K562 treated with DMSO at 1 percent for 48 hours (cell line): ENCODE results near the gene RHOBTB3. TPM values are rescaled to one million over a fixed set of nuclear protein-coding genes. Genes with fewer than 3 reads are reported as not detected.

Source experiments
- total RNA-seq: library from RNA; unstranded; fragments of 300-600 nt; gene quantifications from 2 replicates; pipeline ENCODE4 v1.2.3, GENCODE V29; 2022; ENCODE audit warnings: low replicate concordance; ENCODE audit errors: extremely low read depth

The RHOBTB3 gene
- 1,301 TPM in 1 of 2 replicates, not detected in the other for total RNA-seq

DNA sequence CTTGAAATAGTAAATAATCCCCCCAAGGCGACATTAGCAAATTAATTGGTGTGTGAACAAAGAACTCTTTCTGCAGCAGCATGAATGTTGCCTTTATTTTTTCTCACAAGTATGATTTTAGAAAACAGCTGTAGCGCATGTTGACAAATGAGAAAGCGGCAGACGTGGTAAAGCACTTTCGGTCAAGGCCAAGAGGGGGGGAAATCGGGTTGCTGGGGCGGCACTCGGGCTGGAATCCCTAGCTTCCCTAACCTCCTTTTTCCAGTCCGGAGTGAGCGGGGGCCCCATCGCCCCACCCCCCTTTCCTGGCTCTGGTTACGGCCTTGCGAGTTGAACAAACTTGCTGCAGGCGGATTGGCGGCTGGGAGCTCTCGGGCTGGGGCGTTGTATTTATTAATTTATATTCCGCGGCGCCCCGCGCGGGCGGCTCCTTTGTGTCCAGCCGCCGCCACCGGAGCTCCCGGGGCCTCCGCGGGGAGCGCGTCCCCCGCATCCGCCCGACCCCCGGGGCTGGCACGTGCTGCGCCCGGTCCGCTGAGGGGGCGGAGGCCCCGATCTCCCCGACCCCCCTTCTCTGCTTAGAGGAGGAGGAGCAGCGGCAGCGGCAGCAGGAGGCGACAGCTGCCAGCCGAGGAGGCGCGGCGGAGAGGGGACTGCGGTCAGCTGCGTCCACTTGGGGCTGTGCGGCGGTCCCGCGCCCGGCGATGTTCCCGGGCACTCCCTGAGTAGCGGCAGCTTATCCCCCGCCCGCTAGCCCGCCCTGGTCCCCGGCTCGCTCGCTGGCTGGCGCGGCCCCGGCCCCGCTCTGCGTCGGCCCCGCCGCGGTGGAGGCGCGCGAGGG is at the start of gene RHOBTB3:
RHOBTB3 (plus strand) TSS at position 607 of the 841 bp plus-strand sequence. CDS start 347 bp downstream, outside the sequence.

GRCh38 chr5:95682891-95683290 is 48.2 kb upstream of the RHOBTB3 start, which contains the start of gene SPATA9:
TSS of gene SPATA9 (minus strand) at chr5:95682991. CDS start at chr5:95682854, 137 bp downstream.

GRCh38 chr5:95822542-95823181 is 91.5 kb downstream of the RHOBTB3 start, which contains the start of gene GLRX:
TSS of gene GLRX (minus strand) at chr5:95822726. CDS start at chr5:95822662, 64 bp downstream.

Other genes with a start within 250 kb of the RHOBTB3 start
- not detected in 2 replicates for gene SKIC3, start 176.4 kb upstream of the RHOBTB3 start, total RNA-seq
- gene ARSK, start 176.2 kb upstream of the RHOBTB3 start, total RNA-seq, result not detected in 2 replicates
- not detected in 2 replicates for gene GPR150, start 111.2 kb upstream of the RHOBTB3 start, total RNA-seq
- gene RFESD, start 84.6 kb upstream of the RHOBTB3 start, total RNA-seq, result not detected in 2 replicates
- gene SPATA9, start 48.3 kb upstream of the RHOBTB3 start, total RNA-seq, result not detected in 2 replicates
- gene GLRX, start 91.4 kb downstream of the RHOBTB3 start, total RNA-seq, result not detected in 2 replicates
- not detected in 2 replicates for gene ELL2, start 230.5 kb downstream of the RHOBTB3 start, total RNA-seq